AG20443 (cell line): ENCODE results near the gene ATL2.
A peak's percentile ranks its signal among the peaks of the same experiment; 100 is the strongest.
"Not testable (repeated sequence)": the region's sequence is repeated elsewhere in the genome, so short reads cannot be mapped to it uniquely, and the experiment has no call there.

Source experiments
- DNase-seq: peaks from one replicate; pipeline ENCODE4 v3.0.0; 2012; ENCODE audit warnings: low spot score, mixed read lengths

Gene ATL2

DNA sequence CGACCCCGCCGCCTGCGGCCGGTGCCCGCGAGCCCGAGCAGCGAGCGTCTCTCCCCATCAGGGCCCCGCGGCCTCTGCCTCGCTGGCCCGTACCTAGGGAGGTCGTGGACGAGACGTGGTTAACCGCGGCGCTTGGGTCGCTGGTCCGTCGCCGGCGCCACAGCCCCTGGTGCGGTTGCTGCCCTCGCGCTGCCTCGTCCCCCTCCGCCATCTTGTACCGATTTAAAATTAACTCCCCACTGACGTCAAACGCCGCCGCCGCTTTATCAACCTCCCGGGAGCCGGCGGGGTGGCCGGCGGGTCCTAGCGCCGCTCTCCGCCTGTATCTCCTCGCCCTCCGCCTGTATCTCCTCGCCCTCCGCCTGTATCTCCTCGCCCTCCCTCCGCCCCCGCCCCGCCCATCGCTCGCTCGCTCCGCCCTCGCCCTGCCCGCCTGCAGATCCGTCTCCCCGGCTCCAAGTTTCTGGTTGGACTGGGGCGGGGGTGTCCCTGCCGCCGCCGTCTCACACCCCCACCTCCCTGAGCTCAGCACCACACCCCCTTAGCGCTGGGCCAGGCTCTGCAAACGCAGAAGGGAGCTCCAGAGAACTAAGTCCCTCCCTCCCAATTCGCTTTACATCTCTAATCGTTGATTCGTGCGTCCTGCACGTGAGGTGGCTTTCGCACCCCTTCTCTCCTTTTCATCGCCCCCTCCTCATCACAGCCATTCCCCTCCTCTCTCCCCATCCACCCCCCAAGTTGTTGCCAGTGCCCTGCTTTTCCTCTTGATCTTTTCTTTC is at the start of gene ATL2:
Gene ATL2, minus strand, starts transcription at position 224 of the 779 bp plus-strand sequence. Its CDS starts 13 bp downstream, at position 211.
- peak; percentile 93 for DNase-seq

DNA sequence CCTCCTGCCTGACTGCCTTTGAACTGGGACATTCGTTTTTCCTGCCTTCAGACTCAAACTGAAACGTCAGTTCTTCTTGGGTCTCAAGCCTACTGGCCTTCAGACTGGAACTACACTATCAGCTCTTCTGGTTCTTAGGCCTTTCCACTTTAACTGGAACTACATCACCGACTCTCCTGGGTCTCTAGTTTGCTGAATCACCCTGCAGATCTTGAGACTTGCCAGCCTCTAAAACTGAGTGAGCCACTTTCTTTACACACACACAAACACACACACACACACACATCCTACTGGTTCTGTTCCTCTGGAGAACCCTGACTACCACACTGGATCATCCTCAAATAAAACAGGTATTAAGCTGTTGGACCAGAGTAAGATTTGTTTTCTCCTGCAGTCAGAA is 46.7 kb upstream of the ATL2 start:
- DNase-seq: no peak

DNA sequence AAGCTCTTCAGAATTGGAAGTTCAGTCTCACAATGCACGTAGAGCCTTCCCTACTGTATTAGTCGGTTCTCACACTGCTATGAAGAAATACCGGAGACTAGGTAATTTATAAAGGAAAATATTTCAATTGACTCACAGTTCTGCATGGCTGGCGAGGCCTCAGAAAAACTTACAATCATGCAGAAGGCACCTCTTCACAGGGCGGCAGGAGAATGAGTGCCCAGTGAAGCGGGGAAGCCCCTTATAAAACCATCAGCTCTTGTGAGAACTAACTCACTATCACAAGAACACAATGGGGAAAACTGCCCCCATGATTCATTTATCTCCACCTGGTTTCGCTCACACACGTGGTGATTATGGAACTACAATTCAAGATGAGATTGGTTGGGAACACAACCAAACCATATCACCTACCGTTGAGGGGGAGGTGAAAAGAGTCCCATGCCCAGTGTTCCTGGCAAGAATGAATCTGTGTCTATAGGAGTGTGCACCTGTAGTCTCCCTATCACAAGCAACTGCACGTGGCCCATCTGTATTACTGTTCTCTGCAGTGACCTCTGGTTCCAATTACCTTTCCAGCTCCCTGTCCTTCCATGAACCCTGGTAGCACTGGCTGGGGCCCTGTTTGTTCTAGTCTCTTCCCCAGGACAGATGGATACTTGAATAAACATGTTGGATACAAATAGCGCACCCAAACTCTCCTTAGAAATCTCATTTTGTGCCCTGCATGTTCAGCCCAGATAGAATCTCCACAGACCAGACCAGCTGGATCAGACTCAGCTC is 44.4 kb upstream of the ATL2 start:
- DNase-seq: no peak

DNA sequence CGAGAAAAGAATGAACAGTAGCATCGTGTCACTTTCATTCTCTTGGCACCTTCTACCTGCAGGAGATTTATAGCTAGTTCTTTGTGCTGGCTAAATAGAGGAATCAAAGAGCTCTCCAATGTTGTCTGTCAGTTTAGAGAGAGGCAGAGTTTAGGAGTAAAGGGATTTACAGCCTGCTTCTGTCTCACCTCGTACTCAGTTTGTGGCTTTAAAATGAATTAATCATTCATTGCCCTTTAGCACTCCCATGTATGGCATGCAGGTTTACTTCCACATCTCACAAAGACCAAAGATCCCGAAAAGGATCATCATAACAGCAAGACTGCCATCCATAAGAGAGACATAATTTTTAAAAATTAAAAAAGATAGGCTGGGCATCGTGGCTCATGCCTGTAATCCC is 42.4 kb upstream of the ATL2 start:
- DNase-seq: no peak

DNA sequence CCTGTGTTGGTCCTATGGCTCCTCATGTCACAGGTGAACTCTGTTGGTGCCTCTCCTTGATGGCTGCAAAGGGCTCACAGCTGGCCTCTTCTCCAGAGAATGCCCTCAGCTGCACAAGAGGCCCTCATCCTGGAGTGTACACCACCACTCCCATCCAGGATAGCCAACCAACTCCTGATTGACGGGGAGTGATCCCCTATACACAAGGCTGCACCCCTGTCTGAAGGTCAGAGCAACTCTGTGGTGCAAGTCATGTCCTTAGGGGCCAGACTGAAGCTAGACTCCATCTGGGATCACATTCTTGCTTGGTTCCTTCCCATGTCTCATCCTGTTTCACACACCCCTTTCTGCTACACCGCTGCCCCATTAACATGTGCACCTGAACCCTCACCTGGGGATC is 41.7 kb upstream of the ATL2 start:
- DNase-seq: no peak

DNA sequence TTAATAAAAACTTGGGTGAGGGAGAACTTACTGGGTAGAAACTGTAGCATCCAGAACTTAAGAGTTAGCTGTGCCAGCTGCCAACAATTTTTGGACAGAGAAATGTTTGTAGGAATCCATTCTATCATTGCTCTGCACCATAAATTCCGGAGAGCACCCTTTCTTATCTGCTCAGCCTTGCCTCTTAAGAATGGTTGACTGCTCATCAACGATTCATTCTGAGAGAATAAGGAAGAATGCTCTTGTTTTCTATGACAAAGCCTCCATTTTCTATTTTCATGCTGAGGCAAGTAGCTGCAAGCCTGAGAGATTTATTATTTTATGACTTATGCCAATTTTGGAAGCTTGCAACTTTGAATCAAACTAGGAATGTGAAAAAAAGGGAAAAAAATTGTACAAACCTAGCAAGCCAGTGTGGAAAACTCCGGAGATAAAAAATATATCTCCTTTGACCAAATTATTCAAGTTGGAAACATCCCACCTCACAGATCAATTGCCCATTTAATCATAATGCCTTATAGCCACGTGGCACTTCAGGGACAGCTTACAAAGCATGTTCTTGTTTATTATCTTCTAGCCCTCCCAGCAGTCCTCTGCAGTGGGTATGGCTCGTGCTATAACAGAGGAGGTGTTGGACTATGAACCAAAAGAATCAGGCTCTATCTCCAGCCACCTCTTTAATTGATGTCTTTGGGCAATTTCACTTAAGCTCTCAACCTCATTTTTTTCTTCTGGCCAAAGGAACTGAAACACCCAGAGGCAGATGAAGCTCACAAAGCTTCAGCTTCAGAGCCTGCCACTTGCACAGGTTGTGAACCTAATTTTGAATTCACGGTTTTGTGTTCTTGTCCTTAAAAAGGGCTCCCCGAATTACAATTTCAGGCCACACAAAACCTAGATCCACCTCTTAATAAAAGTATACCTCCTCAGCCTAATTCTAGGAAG is 40.9 kb upstream of the ATL2 start:
- no peak for DNase-seq

DNA sequence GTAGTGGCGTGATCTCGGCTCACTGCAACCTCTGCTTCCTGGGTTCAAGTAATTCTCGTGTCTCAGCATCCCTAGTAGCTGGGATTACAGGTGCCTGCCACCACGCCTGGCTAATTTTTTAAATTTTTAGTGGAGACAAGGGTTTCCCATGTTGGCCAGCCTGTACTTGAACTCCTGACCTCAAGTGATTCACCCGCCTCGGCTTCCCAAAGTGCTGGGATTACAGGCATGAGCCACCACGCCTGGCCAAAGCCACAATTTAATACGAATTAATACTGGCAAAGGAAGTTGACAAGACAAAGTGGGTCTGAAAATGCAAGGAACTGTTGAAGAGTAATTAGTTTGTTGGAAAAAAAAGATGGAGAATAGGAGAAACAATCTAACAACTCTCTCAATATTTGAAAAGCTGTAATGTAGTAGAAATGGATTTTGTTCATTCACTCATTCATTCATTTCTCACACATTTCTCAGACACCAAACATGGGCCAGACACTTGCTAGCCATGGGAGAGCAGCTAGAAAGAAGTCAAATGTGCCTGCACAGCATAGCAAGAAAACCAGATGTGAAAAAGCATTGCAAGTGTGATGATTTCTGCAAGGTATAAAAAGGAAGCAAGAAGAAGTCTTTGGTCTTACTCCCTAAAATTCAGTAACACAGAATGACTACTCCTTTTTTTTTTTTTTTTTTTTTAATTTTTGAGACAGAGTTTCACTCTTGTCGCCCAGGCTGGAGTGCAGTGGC is 39.4 kb upstream of the ATL2 start:
- DNase-seq: no peak

DNA sequence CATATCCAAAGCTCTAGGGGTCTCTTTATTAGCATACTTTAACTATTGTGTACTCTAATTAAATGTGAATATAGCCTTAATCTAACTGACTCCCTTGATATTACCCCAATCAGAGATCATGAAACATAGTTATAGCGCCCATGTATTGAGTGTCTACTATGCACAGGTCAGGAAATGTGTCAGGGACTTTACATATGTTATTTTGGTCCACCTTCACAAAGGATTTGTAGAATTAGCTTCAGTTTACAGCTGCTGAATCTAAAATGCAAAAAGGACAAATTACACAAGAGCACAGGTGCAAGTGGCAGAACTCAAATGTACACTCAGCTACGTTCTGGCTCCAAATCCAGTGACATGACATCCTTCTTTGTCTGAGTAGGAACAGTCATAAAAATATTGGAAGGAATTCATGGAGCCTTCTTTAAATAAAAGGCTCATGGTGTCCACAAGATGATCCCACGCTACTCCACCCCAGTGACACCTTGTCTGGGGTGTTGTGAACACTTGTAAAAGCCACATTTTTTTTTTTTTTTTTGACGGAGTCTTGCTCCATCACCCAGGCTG is 38.7 kb upstream of the ATL2 start:
- no peak for DNase-seq

DNA sequence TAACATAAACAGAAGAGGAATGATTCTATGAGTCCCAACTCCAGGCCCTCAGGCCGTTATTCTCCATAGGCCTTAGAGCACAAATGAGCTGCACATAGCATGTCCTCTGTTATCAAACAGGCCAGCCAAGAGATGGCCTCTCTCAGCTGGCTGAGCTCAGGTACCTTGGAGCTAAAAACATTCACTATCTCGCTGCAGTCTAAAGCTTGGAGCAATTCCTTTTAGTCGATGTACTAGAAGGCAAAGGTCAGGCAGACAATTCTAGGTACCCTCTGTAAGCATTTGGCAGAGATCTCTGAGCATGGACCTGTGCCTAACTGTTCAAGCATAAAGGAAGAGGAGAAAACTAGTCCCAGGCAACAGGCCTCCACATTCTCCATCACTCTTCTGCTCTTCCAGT is 38.0 kb upstream of the ATL2 start:
- no peak for DNase-seq

DNA sequence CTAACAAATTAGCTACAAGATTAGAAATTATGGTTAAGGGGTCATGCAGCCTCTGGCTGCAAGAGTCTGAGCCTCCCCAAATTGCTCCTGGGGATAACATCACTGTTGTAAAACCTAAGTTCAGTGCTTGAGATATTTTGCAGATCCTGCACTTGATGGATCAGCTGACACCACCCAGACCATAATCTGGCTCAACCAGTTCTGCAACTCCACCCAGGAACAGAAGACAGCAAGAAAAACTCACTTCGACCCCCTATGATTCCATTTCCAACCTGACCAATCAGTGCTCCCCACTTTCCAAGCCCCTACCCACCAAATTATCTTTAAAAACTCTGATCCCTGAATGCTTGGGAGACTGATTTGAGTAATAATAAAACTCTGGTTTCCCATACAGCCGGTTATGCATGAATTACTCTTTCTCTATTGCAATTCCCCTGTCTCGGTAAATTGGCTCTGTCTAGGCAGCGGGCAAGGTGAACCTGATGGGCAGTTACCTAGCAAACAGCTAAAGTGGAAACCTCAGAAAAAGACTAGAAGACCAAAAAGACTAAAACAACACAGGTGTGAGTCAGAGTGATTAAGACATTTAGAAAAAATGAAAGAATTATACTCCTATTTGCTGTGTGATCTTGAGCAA is 35.3 kb upstream of the ATL2 start:
- not testable (repeated sequence) for DNase-seq

DNA sequence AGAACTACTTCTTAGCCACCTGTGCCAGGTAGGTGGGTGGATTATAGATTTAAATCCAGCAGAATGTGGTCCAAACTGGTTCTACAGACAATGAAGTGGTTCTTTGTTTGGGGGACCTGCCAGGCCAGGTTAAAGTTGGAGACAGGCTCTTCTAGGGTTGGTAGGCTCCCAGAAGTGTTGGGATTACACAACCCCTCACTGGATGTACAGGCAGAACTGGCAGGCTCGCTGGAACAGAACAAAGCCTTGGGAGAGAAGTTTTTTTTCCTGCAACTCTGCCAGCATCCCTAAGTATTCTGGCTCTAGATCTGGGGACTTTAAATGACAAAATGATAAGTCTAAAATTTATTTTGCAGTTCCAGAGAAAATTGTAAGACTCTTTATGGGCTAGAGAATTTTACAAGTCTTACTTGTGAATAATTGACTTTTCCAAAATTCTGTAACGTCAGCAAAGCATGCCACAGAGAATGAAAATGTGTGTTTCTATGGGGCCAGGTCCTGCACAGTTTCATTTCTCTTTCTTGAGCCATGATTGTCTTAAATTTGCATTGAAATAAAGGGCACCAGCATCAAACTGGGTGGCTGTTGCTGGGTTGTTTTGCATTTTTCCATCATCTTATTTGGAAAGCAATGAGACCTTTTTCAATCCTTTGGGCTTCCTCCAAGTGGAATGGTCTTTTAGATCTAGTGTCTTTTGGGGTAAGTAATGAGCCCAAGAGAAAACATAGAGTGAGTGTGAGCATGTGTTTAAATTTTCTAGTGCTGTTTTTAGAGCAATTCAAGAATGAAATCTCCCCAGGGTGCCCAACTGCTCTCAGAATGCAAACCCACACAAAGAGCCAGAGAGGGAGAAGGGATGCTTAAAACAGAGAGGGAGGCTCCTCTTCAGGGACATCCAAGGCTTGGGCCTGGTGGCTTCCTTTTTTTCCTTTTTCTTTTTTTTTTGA is 32.4 kb upstream of the ATL2 start:
- no peak for DNase-seq

DNA sequence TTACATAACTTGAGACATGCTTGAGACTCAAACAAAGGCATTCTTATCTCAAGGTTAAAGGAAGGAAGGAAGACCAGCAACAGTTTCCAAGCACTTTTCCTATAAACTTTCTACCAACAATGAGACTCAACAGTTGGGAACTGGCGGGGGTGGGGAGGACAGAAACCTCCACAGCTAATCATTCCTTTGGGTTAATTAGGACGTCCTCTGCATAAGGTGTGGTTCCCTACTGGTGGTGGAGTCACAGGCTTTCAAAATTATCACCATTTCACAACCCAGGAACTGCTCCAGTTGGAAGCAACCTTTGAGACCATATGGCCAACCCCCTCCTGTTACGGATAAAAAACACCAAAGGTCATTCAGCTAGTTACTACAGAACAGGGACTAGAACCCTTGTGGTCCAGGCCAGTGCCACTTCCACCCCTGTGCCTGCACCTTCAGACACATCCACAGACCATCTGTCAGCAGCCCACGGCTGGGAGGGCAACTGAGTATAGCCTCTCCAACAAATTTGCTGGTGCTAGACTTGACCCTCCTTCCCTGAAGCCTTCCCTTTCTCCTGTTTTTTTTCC is 30.1 kb upstream of the ATL2 start:
- no peak for DNase-seq

DNA sequence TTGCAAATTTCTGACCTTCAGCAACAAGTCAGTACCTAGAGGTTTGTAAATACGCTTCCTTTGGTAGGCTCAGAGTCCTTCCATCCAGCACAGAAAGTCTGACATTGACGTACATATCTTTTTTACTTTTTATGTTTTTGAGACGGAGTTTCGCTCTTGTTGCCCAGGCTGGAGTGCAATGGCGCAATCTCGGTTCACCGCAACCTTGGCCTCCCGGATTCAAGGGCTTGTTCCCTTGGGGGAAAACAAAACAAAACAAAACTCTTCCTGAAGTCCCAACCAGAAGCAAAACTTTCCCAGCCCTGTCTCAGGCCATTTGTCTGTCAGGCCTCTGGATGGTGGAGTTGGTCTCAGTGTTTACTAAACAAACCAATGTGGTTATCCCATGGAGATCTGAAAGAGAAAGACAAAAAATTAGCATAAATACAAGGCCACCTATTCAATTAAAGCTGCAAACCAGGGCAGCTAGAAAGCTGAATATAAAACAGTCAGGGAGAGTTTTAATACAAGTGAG is 29.6 kb upstream of the ATL2 start:
- no peak for DNase-seq

DNA sequence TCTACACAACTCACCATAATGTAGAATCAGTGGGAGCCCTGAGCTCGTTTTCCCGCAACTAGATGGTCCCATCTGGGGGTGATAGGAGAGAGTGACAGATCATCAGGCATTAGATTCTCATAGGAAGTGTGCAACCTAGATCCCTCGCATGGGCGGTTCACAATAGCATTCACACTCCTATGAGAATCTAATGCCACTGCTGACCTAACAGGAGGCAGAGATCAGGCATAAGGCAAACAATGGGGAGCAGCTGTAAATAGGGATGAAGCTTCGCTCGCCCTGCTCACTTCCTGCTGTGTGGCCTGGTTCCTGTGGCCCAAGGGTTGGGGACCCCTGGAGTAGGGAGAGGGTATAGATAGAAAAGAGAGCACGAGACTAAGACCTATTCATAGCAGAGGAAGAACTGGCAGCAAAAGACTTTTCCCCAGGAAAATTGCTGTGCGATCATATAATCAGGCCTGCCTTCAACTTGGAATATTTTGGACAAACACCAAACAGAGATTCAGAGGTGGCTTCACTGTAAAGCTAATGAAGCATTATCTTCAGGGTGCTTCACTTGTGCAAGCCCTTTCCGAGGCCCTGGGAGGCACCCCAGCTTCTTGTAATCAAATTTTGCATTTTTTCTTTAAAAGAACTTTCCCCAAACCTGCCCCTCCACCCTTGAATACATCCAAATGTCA is 29.0 kb upstream of the ATL2 start:
- no peak for DNase-seq

DNA sequence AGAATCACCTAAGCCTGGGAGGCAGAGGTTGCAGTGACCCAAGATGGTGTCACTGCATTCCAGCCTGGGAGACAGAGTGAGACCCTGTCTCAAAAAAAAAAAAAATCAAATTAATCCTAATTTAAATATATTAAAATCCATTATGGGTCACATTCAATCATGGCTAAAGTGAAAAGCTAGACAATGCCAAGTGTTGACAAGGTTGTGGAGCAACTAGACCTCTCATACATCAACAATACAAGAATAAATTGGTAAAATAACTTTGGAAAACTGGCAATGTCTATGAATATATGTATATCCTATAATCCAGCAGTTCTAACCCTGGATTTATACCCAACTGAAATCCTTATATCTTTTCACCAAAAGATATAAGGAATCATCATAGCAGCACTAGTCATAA is 23.4 kb upstream of the ATL2 start:
- no peak for DNase-seq

DNA sequence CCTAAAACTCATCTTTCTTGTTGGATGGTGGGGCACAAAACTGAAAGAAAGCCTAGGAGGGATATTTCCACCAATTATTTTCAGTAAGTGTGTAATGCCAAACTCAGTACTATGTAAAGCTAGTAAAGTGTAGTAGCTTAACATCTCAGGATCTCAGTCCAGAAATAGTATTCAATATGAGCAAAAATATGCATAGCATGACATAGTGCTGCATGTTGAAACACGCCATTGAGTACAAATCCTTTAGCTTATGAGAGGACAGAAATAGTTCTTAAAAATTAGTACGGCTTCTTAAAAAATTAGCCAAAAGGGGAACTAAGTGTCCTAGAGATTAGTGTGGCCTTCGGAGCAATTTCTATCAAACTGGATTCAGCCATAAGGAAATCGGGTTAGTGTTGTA is 21.7 kb upstream of the ATL2 start:
- DNase-seq: no peak

DNA sequence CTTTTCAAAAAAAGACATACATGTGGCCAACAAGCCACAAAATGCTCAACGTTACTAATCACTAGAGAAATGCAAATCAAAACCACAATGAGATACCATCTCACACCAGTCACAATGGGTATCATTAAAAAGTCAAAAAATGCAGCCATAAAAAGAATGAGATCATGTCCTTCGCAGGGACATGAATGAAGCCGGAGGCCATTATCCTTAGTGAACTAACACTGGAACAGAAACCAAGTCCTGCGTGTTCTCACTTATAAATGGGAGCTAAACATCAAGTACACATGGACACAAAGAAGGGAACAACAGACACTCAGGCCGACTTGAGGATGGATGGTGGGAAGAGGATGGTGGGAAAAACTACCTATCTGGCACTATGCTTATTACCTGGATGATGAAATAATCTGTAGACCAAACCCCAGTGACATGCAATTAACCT is 17.8 kb upstream of the ATL2 start:
- no peak for DNase-seq

DNA sequence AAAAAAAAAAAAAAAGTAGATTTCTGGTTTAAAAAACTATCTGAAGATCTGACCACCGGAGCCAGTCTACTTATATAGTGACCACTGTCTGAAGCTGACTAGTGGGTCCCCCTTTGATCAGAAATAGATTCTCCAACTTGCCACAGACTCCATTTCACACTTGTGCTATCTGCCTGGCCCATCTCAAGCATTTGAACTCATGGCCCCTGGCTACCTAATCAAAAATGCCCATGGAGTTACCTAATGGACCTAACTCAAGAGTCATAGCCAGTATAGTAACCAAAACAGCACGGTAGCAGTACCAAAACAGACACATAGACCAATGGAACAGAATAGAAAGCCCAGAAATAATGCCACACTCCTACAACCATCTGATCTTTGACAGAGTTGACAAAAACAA is 17.0 kb upstream of the ATL2 start:
- DNase-seq: no peak
